HG02642 (cell line): ENCODE results near the gene MED12L.
A peak's percentile ranks its signal among the peaks of the same experiment; 100 is the strongest.
"Not testable (repeated sequence)": the region's sequence is repeated elsewhere in the genome, so short reads cannot be mapped to it uniquely, and the experiment has no call there.

ENCODE experiments used
- ATAC-seq: cut with Tn5 transposase; IDR thresholded peaks from one replicate; pipeline ENCODE4 v1.9.1; 2021; ENCODE audit warnings: mild to moderate bottlenecking; ENCODE audit not compliant: unreplicated experiment, poor library complexity

MED12L gene

GRCh38 chr3:151351219-151351618 lies 265.8 kb downstream of the MED12L start:
- ATAC-seq, result peak; percentile 78

- peak; percentile 29 for ATAC-seq
Observed at GRCh38 chr3:151351648-151352047, 266.2 kb downstream of the MED12L start.

- ATAC-seq, result no peak
Observed at GRCh38 chr3:151356794-151357462, 271.5 kb downstream of the MED12L start.

DNA sequence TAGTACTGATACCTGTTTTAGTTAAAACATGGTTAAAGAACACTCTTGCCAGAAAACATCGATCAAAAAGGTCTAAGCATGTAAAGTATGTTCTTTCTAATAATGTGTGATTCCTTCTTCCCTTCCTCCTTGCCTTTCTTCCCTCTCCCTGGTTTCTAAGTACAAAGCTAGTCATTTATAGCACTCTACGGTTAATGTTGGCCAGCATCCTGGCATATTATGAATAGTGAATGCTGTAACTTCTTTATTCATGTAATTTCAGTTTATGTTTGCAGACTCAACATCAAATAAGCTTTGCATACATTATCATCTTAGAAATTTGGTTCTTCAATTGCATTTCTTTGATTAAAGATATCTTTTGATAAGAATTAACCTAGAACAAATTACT lies 272.0 kb downstream of the MED12L start:
- ATAC-seq, result no peak

DNA sequence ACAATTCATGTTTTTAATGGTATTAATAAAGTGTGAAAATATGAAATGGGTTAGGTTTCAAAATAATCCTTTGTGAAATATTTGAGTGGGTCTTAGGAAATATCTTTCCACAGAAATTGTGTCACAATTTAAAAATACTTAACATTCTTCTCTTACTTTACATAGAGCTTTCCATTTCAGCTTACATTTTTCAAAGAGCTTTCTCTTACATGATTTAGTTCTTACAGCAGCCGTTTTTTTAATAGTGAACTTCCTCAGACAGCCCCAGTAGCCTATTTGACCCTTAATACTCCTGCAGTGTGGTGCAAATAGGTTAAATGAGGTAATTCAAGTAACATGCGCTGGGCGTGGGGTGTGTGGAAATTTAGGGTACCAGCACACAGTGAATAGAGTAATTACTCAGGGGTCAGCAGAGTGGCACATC lies 277.3 kb downstream of the MED12L start:
- no peak for ATAC-seq

DNA sequence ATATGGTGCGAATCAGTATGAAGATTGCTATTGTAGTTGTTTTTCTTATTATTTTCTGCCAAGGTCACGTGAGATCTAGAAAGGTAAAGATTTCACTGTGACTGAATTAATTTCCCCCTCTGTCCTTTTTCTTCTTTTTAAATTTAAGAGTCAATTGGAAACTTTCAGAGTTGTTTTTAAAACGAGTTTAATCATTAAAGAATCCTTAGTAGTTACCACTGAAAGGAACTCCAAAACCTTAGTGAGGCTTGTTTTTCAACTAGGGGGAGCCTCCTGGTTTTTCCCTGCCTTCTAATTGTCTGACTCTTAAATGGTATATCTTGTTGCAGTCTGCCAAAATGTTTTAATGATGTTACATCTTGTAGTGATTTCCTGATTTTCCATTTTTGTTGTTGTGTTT lies 281.5 kb downstream of the MED12L start:
- ATAC-seq, result no peak

GRCh38 chr3:151367448-151367847 lies 282.0 kb downstream of the MED12L start:
- ATAC-seq, result no peak

GRCh38 chr3:151371526-151371925 lies 286.1 kb downstream of the MED12L start:
- ATAC-seq, result no peak

- no peak for ATAC-seq
Observed at GRCh38 chr3:151372063-151372820, 286.8 kb downstream of the MED12L start.

- ATAC-seq, result peak; percentile 39
Observed at GRCh38 chr3:151377768-151378385, 292.4 kb downstream of the MED12L start.

GRCh38 chr3:151379083-151379734 lies 293.7 kb downstream of the MED12L start:
- peak; percentile 43 for ATAC-seq

DNA sequence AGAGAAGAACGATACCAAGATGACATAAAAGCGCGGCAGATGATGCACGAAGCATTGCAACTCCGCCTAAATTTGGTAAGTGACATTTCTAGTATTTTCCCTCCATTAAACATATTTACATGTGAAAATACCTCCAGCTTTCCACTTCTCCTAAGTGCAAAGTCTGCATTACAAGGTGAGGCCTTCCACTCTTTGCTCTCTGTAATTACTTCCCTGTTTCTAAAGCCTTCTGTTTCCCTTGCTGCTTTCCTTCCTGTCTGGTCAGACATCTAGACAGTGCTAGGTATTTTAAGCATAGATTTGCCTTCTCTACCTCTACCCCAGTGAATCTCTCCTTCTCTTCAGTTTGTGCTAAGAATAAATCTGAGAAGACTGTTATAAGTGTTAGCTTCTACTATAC lies 297.2 kb downstream of the MED12L start:
- ATAC-seq, result peak; percentile 49

- no peak for ATAC-seq
Observed at GRCh38 chr3:151383111-151383510, 297.6 kb downstream of the MED12L start.

GRCh38 chr3:151383956-151384355 lies 298.5 kb downstream of the MED12L start:
- ATAC-seq, result no peak

- ATAC-seq, result peak; percentile 45
Observed at GRCh38 chr3:151384741-151385174, 299.3 kb downstream of the MED12L start, which contains the start of gene P2RY12. Gene P2RY12 (minus strand): TSS chr3:151384753. CDS start chr3:151338845, 45,908 bp downstream.

GRCh38 chr3:151386056-151386455 lies 300.6 kb downstream of the MED12L start:
- ATAC-seq, result no peak

DNA sequence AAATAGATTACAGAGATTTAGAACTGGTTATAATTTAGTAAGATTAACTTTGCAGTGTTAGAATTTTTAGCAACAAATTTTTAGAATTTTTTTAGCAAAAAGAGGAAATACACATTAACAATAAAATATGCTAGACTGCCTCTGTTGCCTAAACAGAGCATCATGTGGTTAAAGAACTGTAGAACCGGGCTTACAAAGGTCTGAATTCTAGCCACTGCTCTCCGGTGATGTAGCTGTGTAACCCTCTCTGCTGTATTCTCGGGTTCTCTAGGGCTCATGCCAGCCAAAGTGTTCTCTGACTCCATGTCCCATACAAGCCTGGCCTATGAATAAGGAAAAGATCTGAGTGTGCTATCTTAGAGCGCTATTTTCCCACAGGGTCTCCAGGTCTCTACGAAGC lies 302.0 kb downstream of the MED12L start:
- no peak for ATAC-seq

GRCh38 chr3:151387842-151388241 lies 302.4 kb downstream of the MED12L start:
- no peak for ATAC-seq

GRCh38 chr3:151391720-151392119 lies 306.3 kb downstream of the MED12L start:
- no peak for ATAC-seq

DNA sequence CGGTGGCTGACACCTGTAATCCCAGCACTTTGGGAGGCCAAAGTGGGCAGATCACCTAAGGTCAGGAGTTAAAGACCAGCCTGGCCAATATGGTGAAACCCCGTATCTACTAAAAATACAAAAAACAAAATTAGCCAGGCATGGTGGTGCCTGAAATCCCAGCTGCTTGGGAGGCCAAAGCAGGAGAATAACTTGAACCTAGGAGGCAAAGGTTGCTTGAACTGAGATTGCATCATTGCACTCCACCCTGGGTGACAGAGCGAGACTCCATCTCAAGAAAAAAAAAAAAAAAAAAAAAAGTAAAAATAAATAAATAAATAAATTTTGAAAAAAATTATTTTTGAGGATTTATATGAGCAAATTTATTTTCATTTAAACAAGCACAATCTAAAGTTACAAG lies 306.7 kb downstream of the MED12L start:
- not testable (repeated sequence) for ATAC-seq
